Bronchus fibroblast of lung (primary cell): ENCODE data around the gene ABCB8. TPM values are rescaled to one million over a fixed set of nuclear protein-coding genes. Genes with fewer than 3 reads are reported as not detected.

Experiments
- total RNA-seq: library from RNA; depleted of rRNA; stranded (reverse); fragments of >200 nt; gene quantifications from 2 replicates; pipeline ENCODE4 v1.2.3, GENCODE V29; 2015

The ABCB8 gene
- total RNA-seq, result 41.2 and 44.2 TPM in 2 replicates

DNA sequence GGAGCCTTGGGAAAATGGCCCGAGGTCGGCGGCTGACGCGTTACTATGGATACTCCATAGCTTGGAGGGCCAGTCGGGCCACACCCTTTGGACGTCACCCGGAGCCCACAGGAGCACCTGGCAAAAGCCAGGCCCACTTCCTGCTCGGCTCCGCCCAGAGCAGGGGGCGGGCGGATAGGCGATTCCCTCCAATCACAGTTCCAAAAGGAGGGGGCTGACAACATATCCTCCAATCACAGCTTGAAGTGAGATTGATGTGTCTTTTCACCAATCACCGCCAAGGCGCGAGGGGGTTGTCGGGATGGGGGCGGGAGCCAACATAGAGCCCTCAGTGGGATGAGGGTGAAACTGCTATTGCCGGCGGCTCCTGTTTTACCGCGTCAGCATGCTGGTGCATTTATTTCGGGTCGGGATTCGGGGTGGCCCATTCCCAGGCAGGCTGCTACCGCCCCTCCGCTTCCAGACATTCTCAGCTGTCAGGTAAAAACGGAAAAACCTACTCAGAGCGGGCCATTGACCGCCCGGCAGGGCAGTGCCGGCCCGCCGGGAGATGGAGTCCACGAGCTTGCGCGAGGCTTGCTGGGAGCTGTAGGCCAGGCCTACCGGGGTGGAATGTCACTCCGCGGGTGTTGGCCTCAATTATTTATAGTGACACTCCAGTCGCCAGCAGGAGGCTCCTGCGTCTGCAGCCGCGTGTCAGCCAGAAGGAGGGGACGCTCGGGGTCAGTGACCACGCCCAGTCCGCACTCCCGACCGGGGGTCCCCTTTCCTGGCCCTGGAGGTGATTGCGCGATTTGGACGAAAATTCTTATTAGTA, at the start of gene ABCB8:
Gene ABCB8 (plus strand): TSS at position 320 of the 817 bp plus-strand sequence. CDS start 66 bp downstream, at position 386.

DNA sequence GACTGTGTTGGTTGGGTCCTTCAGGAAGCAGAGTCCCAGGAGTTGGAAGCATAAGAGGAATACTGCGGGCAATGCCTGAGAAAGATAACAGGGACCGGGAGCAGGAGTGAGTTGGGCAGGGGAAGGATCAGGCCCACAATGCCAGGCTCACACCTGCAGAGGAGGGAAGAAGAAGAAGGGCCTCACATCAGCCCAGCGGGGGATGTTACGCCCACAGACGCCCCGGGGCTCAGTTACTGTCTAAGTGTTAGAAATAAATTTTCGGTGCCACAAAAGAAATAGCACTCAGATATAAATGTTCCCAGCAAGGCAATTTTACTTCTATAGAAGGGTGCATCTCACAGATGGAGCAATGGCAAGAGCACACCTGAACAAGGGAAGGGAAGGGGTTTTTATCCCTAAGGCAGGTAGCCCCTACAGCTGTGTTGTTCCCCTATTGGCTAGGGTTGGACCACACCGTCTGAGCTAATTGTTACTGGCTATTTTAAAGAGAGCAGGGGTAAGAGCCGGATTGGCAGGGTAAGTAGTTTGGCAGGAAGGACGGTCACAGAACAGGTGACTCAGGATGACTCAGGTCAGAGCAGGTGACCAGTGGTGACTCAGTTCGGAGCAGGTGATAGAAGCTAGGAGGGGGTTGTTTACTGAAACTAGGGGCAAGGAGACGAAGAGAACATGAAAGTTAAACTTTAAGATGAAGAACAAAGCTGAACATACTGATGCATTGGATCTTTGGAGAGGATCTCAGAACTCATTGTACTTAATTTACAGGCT, 37.6 kb upstream of the ABCB8 start, which contains the start of gene NOS3:
Gene NOS3 (plus strand): TSS at position 602 of the 771 bp plus-strand sequence. CDS start 2,787 bp downstream, outside the sequence.

DNA sequence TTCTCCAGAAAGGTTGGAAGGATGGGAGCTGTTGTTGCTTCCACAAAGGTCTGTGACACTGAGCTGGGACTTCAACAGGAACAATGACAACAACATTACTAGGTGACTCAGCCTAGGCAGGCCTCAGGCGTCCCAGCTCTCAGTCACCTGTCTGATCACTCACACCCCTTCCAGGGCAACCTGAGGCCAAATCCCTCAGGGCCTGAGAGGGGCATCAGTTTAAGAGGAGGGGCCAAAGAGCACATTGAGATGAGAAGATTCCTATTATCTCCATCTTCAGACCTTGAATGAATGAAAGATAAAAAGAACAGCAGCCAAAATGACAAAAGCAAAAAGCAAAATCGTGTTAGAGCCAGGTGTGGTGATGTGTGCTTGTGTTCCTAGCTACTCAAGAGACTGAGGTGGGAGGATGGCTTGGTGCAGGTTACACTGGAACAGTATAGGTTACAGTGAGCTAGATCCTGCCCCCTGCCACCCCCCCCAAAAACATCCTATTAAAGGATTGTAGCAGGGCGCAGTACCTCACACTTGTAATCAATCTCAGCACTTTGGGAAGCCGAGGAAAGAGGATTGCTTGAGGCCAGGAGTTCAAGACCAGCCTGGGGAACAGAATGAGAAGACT, 3.7 kb upstream of the ABCB8 start, which contains the start of gene ATG9B:
Gene ATG9B (minus strand): TSS at position 60 of the 622 bp plus-strand sequence. CDS start 71 bp downstream, outside the sequence.

DNA sequence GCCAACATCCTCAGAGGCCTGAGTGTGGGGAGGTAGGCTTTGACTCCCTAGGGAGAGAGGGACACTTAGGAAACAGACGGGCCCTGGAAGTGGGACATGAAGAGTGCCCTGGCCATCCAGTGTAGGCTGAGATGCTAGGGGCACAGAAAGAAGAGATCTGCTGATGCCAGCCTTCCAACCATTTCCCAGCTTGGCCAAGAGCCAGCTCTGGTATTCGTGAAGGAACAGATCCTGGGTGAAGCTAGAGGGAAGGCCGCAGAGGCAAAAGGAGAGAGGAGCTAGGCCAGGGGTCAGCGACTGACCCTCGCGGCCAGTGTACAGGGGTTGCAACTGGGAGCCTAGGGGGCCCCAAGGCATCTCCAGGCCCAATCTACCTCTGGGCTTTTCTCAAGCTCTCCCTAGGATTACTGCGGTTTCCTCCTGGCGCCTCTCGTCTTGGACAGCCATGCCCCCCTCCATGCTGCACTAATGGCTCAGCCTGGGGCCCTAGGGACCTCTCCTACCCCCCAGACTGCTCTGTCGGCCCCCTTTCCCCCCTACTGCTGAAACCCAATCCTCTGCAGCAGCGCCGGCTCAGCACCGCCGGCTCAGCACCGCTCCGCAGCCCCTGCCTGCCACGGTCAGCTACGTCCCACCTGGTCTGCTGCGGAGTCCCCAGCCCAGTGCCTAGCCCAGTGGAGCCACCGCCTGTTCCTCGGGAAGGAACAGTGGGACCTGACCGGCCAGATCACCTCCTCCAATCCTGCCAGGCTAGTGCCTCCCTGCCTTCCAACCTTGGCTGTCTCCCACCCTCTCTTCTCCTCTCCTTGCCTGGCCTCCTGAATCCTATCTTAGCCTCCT, 19.9 kb downstream of the ABCB8 start, which contains the start of gene ASIC3:
Gene ASIC3 (plus strand): TSS at position 556 of the 840 bp plus-strand sequence. CDS start 355 bp downstream, outside the sequence.

DNA sequence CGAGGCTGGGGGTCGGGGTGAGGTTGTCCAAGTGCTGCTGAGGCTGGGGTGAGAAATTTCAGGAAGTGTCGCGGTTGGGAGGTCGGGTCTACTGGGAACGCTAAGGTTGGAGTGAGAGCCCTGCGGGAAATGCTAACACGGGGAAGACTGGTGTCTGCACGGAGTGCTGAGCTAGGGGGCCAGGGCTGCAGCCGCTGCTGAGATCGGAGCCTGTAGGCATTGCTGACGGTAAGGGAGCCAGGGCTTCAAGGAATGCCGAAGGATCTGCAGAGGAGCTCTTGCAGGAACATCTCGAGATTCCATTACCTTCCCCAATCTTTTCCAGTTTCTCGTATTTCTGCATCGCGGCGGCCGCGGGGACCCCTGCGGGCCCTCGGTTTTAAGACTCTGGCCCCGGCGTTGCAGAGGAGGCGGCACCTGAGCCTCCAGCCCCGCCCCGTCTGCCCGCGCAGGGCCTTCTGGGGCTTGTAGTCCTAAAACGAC, 29.3 kb downstream of the ABCB8 start, which contains the start of gene CDK5:
Gene CDK5 (minus strand): TSS at position 392 of the 483 bp plus-strand sequence. CDS start 49 bp downstream, at position 343.

DNA sequence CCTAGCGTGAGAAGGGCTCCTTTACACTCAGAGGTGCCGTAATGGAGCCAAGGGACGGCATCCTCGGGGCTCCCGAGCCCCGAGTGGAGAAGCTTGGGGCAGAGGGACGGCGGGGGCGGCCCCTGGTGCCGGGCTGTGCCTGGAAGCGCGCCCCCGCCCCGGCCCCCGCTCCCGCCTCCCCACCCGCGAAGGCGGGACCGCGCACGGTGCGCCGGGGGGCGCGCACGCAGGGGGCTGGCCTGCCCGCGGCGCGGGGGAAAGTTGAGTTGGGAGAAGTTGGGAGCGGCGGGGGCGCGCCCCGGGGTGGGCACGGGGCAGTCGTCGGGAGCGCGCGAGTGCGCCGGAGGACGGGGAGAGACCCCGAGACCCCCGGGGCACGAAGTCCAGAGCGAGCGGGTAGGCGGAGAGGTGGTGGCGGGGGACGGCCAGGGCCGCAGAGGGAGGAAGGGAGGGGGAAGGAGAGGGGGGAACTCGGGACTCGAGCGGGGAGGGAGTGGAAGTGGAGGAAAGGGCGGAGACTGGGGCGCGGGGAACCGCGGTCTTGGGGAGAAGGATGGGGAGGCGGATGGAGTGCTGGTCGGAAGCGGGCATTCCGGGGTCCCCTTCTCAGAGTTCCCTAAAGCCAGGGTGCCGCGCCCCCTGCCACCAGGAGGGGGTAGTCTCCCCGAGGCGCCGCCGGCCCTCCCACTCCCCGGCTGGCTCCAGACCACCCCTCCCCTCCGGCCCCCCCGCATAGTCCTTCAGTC, 31.3 kb downstream of the ABCB8 start, which contains the start of gene SLC4A2:
Gene SLC4A2 (plus strand): TSS at position 223 of the 746 bp plus-strand sequence. CDS start 2,399 bp downstream, outside the sequence.

DNA sequence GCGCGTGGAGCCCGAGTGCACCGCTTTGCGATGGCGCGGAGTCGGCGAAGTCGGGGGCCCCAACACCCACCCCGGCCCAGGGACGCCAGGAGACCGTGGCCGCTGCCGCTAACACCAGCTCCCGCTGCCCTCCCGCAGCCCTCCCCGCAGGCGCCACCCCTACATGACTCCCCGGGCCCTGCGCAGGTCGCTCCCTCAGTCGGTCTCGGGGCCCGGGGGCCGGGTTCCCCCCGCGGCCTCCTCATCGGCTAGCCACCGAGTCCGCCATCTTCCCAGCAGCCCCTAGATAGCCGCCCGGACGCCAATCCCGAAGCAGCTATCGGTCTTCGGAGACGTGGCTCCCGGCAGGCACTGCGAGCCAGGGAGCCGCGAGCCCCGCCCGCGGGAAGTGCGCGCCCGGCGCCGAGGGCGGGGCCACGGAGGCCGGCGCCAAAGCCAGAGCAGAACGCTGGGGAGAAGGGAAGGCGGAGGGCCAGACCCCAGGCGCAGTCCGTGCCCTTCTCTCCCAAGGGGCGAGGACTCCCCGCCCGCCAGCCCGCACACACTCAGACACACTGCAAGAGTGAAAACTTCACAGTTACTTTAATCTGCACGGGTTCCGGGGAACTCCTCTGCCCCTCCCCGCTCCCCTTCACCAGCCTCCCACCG, 52.4 kb downstream of the ABCB8 start, which contains the start of gene FASTK:
Gene FASTK (minus strand): TSS at position 288 of the 648 bp plus-strand sequence. CDS start 43 bp downstream, at position 245.

DNA sequence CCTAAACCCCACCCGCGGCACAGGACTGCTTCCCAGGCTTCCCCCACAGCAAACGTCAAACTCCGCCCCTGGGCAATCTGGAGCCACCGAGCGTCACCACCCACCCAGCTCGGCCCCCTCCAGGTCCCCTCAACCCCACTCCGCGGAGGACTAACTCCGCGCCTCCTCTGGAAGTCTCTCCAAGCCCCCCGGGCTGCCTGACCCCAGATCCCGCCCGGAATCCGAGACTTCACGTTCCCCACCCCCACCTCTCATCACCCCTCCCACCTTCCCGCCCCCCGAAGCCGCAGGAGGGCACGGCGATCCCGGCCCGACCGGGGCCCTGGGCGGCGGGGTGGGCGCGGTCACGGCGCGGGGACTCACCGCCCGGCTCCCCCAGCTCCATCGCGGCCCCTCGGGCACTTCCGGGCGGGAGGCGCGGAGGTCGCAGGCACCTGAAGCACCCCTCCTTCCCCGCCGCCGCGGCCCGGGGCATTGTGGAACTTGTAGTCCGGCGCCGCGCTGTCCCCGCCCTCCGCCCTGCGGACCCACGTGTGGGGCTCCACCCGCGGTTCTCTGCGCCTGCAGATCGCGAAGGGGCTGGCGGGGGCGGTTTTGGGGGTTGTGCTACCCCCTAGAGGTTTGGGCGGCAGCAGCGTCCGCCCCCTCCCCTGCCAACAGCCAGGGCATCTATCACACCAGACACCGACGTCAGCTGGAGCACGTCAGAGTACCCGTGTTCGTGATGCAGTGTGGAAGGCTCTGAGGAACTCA, 55.0 kb downstream of the ABCB8 start, which contains the start of gene TMUB1:
Gene TMUB1 (minus strand): TSS at position 423 of the 753 bp plus-strand sequence. CDS start 930 bp downstream, outside the sequence.

DNA sequence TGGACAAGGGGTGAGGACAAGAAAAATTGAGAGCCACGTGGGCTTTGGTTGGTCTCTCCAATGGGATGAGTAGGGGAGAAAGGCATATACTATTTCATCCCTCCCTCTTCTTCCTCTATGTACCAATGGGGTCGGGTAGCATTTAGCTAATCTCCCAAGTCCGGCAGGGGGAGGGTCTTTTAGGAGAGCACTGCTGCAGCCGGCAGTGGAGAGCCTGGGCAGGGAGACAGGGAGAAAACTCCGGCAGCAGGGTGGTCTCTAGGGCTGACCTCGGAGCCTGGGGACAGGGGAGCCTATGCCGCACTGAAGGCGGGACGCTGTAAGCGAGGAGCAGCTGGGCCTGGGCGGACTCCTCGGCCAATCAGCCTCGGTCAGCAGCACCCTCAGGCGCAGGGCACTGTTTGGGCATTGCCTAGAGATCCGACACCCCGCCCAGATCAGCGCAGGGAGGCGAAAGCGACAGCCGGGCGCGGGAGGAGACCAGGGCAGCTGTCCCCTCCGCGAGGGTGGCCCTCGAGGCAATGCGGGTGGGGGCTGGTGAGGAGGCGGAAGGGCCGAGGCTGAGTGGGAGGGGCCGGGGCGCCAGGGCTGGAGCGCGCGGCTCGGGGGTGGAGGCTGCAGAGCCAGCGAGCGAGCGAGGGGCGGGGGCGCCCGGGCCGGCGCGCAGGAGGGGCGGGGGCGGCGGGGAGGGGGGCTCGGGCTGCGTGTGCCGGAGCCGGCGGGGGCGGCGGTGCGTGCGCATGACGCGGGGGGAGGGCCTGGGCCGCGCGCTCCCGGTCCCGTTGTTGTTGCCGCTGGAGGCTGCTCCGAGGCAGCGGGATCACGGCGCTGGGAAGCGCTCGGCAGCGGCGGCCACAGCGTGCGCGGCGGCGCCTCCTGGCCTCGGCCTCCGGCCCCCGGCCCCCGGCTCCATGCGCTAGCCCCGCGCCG, 57.7 kb downstream of the ABCB8 start, which contains the start of gene AGAP3:
Gene AGAP3 (plus strand): TSS at position 785 of the 930 bp plus-strand sequence. CDS start 267 bp downstream, outside the sequence.

Other genes with a start within 250 kb of the ABCB8 start
- gene TMEM176B, start 228.1 kb upstream of the ABCB8 start, total RNA-seq, result 0.30 TPM in 1 of 2 replicates, not detected in the other
- gene TMEM176A, start 227.7 kb upstream of the ABCB8 start, total RNA-seq, result 0.15 and 0.50 TPM in 2 replicates
- not detected in 2 replicates for gene AOC1, start 175.9 kb upstream of the ABCB8 start, total RNA-seq
- 0.15 TPM in 1 of 2 replicates, not detected in the other for gene KCNH2, start 50.1 kb upstream of the ABCB8 start, total RNA-seq
- gene NOS3, start 37.4 kb upstream of the ABCB8 start, total RNA-seq, result 4.3 and 4.9 TPM in 2 replicates
- 0.15 TPM in 1 of 2 replicates, not detected in the other for gene ATG9B, start 4.0 kb upstream of the ABCB8 start, total RNA-seq
- gene ASIC3, start 20.1 kb downstream of the ABCB8 start, total RNA-seq, result under 0.01 and 0.17 TPM in 2 replicates
- 18.7 and 23.5 TPM in 2 replicates for gene CDK5, start 29.4 kb downstream of the ABCB8 start, total RNA-seq
- 68.6 and 91.9 TPM in 2 replicates for gene SLC4A2, start 31.1 kb downstream of the ABCB8 start, total RNA-seq
- 69.6 and 71.1 TPM in 2 replicates for gene FASTK, start 52.4 kb downstream of the ABCB8 start, total RNA-seq
- gene TMUB1, start 55.0 kb downstream of the ABCB8 start, total RNA-seq, result 75.5 and 79.1 TPM in 2 replicates
- gene AGAP3, start 58.0 kb downstream of the ABCB8 start, total RNA-seq, result 29.9 and 33.4 TPM in 2 replicates
- gene GBX1, start 139.2 kb downstream of the ABCB8 start, total RNA-seq, result not detected in 2 replicates
- not detected in 2 replicates for gene ASB10, start 158.8 kb downstream of the ABCB8 start, total RNA-seq
- gene H2BK1, start 182.0 kb downstream of the ABCB8 start, total RNA-seq, result not detected in 2 replicates
- 63.2 and 67.9 TPM in 2 replicates for gene ABCF2, start 198.8 kb downstream of the ABCB8 start, total RNA-seq
- 46.1 and 47.4 TPM in 2 replicates for gene CHPF2, start 204.0 kb downstream of the ABCB8 start, total RNA-seq
- 22.4 and 26.9 TPM in 2 replicates for gene SMARCD3, start 220.2 kb downstream of the ABCB8 start, total RNA-seq